Measurements from ENCODE around the gene TIAL1.

GRCh38 chr10:119533473-119533872 is 63.3 kb downstream of the TIAL1 start:
- TF ChIP-seq, protein P1, sequence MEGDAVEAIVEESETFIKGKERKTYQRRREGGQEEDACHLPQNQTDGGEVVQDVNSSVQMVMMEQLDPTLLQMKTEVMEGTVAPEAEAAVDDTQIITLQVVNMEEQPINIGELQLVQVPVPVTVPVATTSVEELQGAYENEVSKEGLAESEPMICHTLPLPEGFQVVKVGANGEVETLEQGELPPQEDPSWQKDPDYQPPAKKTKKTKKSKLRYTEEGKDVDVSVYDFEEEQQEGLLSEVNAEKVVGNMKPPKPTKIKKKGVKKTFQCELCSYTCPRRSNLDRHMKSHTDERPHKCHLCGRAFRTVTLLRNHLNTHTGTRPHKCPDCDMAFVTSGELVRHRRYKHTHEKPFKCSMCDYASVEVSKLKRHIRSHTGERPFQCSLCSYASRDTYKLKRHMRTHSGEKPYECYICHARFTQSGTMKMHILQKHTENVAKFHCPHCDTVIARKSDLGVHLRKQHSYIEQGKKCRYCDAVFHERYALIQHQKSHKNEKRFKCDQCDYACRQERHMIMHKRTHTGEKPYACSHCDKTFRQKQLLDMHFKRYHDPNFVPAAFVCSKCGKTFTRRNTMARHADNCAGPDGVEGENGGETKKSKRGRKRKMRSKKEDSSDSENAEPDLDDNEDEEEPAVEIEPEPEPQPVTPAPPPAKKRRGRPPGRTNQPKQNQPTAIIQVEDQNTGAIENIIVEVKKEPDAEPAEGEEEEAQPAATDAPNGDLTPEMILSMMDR (IDR thresholded peaks at IDR 0.05; ENCODE audit: low read depth, low read length, missing input control) = no peak
- no peak for TF ChIP-seq TAF1 (conservative IDR thresholded peaks at IDR 0.05)
